NCI-H1105 treated with DMSO at 0.1 percent for 48 hours (cell line): Measurements from ENCODE around the gene CD52.

Experiments
- DNase-seq: peaks from one replicate; lab custom pipeline; 2025; lab: John Stamatoyannopoulos, UW

CD52 gene

GRCh38 chr1:26317612-26318337 is at the start of gene CD52:
Gene CD52 (plus strand): TSS chr1:26317958. CDS start chr1:26318018, 60 bp downstream.
- DNase-seq = no peak

GRCh38 chr1:26268290-26269197 is 49.2 kb upstream of the CD52 start:
- DNase-seq = no peak

- DNase-seq = no peak
Observed at GRCh38 chr1:26269198-26269550, 48.6 kb upstream of the CD52 start.

GRCh38 chr1:26274801-26275425 is 42.8 kb upstream of the CD52 start:
- no peak for DNase-seq

- peak; percentile 41 for DNase-seq
Observed at GRCh38 chr1:26275580-26276431, 42.0 kb upstream of the CD52 start.

- DNase-seq = no peak
Observed at GRCh38 chr1:26276432-26276838, 41.3 kb upstream of the CD52 start.

GRCh38 chr1:26277261-26277661 is 40.5 kb upstream of the CD52 start:
- no peak for DNase-seq

- no peak for DNase-seq
Observed at GRCh38 chr1:26277719-26278118, 40.0 kb upstream of the CD52 start.

- DNase-seq = no peak
Observed at GRCh38 chr1:26278303-26278702, 39.5 kb upstream of the CD52 start.

GRCh38 chr1:26278724-26279455 is 38.9 kb upstream of the CD52 start:
- no peak for DNase-seq

GRCh38 chr1:26279456-26280332 is 38.1 kb upstream of the CD52 start, which contains the start of gene SH3BGRL3:
Gene SH3BGRL3 (plus strand): TSS chr1:26280086. CDS start chr1:26280156, 70 bp downstream.
- peak; percentile 82 for DNase-seq

- DNase-seq = no peak
Observed at GRCh38 chr1:26280333-26281042, 37.3 kb upstream of the CD52 start.

GRCh38 chr1:26281091-26281958 is 36.4 kb upstream of the CD52 start:
- DNase-seq = no peak

- DNase-seq = no peak
Observed at GRCh38 chr1:26281971-26282370, 35.8 kb upstream of the CD52 start.

- DNase-seq = no peak
Observed at GRCh38 chr1:26282401-26282918, 35.3 kb upstream of the CD52 start.

- no peak for DNase-seq
Observed at GRCh38 chr1:26283279-26283853, 34.4 kb upstream of the CD52 start.

- no peak for DNase-seq
Observed at GRCh38 chr1:26283871-26284596, 33.7 kb upstream of the CD52 start.
